H1 (cell line): ENCODE measurements around the gene ZNF516. TPM values are rescaled to one million over a fixed set of nuclear protein-coding genes. Genes with fewer than 3 reads are reported as not detected.

Source experiments
- CTCF ChIA-PET: fragments of 300-600 bp; sonication (Branson Sonifier 250); formaldehyde crosslinking; loops from one replicate; lab custom pipeline; 2021; ENCODE audit not compliant: partially characterized antibody; lab: Charles Lee
- POLR2A ChIA-PET: fragments of 300-600 bp; sonication (Branson Sonifier 250); formaldehyde crosslinking; loops from one replicate; lab custom pipeline; 2021; ENCODE audit warnings: inconsistent platforms; ENCODE audit not compliant: partially characterized antibody; lab: Charles Lee
- DNase-seq, 2 experiments: peaks; one replicate each; pipeline versions ENCODE4 v3.0.0 to v3.0.0-alpha.2; 2010 to 2022; ENCODE audit warnings: low spot score in 2 of 2, low read depth in 1 of 2, mixed read lengths in 1 of 2
- FAIRE-seq: peaks from 2 replicates; lab custom pipeline; 2011; peaks lifted over from hg19 to GRCh38; lab: Jason Lieb, UNC
- H2AFZ ChIP-seq: 2 replicates; pipeline ENCODE4 v1.8.1; 2012; ENCODE audit warnings: low read length, inconsistent platforms
- H2AK5ac ChIP-seq: 2 replicates; pipeline ENCODE4 v1.6.1; 2013; ENCODE audit warnings: low read depth, low read length
- H2BK120ac ChIP-seq: replicated peaks from 2 replicates; pipeline ENCODE3; 2013; ENCODE audit warnings: low read depth, low read length, inconsistent platforms
- H2BK12ac ChIP-seq: 2 replicates; pipeline ENCODE4 v1.6.1; 2013; ENCODE audit warnings: low read depth, low read length
- H2BK15ac ChIP-seq: 2 replicates; pipeline ENCODE4 v1.6.1; 2013; ENCODE audit warnings: low read length
- H2BK20ac ChIP-seq: 2 replicates; pipeline ENCODE4 v1.6.1; 2013; ENCODE audit warnings: low read length
- H2BK5ac ChIP-seq: 2 replicates; pipeline ENCODE4 v1.6.1; 2013; ENCODE audit warnings: low read depth, low read length
- H3K14ac ChIP-seq: 2 replicates; pipeline ENCODE4 v1.6.1; 2013; ENCODE audit warnings: inconsistent platforms; ENCODE audit not compliant: insufficient read length
- H3K18ac ChIP-seq: 2 replicates; pipeline ENCODE4 v1.6.1; 2013; ENCODE audit warnings: low read length; ENCODE audit errors: extremely low read depth
- H3K23ac ChIP-seq: 2 replicates; pipeline ENCODE4 v1.6.1; 2013; ENCODE audit warnings: inconsistent platforms; ENCODE audit not compliant: insufficient read length
- H3K23me2 ChIP-seq: 2 replicates; pipeline ENCODE4 v1.6.1; 2013; ENCODE audit warnings: low read depth, low read length
- H3K27ac ChIP-seq: 2 replicates; pipeline ENCODE4 v1.6.1; 2011; ENCODE audit warnings: low read depth, low read length, inconsistent platforms
- H3K27me3 ChIP-seq, 4 experiments: replicated peaks in 1 of 4; 1 replicate in 1 of 4; 2 replicates in 3 of 4; pipeline versions ENCODE4 v1.6.1 to v1.8.1; 2011 to 2013; ENCODE audit warnings: low read length in 3 of 4, mild to moderate bottlenecking in 3 of 4, inconsistent platforms in 2 of 4, mixed read lengths in 2 of 4, moderate library complexity in 1 of 4; ENCODE audit not compliant: control insufficient read depth in 3 of 4, insufficient read depth in 3 of 4; ENCODE audit errors: extremely low read depth in 1 of 4
- H3K36me3 ChIP-seq, 4 experiments: 2 replicates each; pipeline versions ENCODE4 v1.6.1 to v1.8.1; 2011 to 2013; ENCODE audit warnings: mild to moderate bottlenecking in 4 of 4, low read length in 3 of 4, moderate library complexity in 2 of 4, control low read depth in 1 of 4, inconsistent platforms in 1 of 4; ENCODE audit not compliant: insufficient read depth in 4 of 4, control insufficient read depth in 2 of 4
- H3K4ac ChIP-seq: replicated peaks from 2 replicates; pipeline ENCODE3; 2013; ENCODE audit warnings: low read length, low read depth, mixed read lengths, inconsistent platforms; ENCODE audit not compliant: insufficient read length
- H3K4me1 ChIP-seq, 4 experiments: replicated peaks in 1 of 4; 1 replicate in 1 of 4; 2 replicates in 3 of 4; pipeline versions ENCODE4 v1.6.1 to v1.8.1; 2011 to 2013; ENCODE audit warnings: low read length in 3 of 4, inconsistent platforms in 2 of 4, mixed read lengths in 1 of 4; ENCODE audit not compliant: insufficient read depth in 4 of 4, control insufficient read depth in 3 of 4
- H3K4me2 ChIP-seq, 2 experiments: 2 replicates each; pipeline versions ENCODE4 v1.6.1 to v1.8.1; 2011 to 2013; ENCODE audit warnings: low read depth in 2 of 2, low read length in 2 of 2, control low read depth in 1 of 2, inconsistent platforms in 1 of 2, mild to moderate bottlenecking in 1 of 2; ENCODE audit not compliant: insufficient read depth in 1 of 2
- H3K4me3 ChIP-seq, 4 experiments: fragments of 200-600, 300-600 bp in 1 of 4; sonication (generic), shearing (Covaris generic), sonication (Bioruptor Twin) in 1 of 4; 2 replicates each; pipeline versions ENCODE4 v1.5.1 to v1.8.1; 2011 to 2016; ENCODE audit warnings: low read length in 4 of 4, low read depth in 3 of 4, control low read depth in 2 of 4, inconsistent platforms in 2 of 4, mild to moderate bottlenecking in 2 of 4, mixed read lengths in 1 of 4, moderate library complexity in 1 of 4; ENCODE audit not compliant: insufficient read depth in 2 of 4; ENCODE audit errors: extremely low read depth in 1 of 4
- H3K56ac ChIP-seq: replicated peaks from 2 replicates; pipeline ENCODE3; 2013; ENCODE audit warnings: low read depth, mild to moderate bottlenecking, mixed read lengths, low read length, inconsistent platforms; ENCODE audit not compliant: insufficient read length
- H3K79me1 ChIP-seq: 2 replicates; pipeline ENCODE4 v1.6.1; 2013; ENCODE audit warnings: low read depth, low read length, control low read depth
- H3K79me2 ChIP-seq, 2 experiments: 2 replicates each; pipeline versions ENCODE4 v1.6.1 to v1.8.1; 2012 to 2013; ENCODE audit warnings: low read length in 2 of 2, mild to moderate bottlenecking in 2 of 2, inconsistent platforms in 1 of 2; ENCODE audit not compliant: insufficient read depth in 2 of 2, control insufficient read depth in 1 of 2
- H3K9ac ChIP-seq, 4 experiments: replicated peaks in 1 of 4; 1 replicate in 1 of 4; 2 replicates in 3 of 4; pipeline versions ENCODE4 v1.6.1 to v1.8.1; 2011 to 2013; ENCODE audit warnings: low read depth in 3 of 4, low read length in 3 of 4, control low read depth in 2 of 4, mild to moderate bottlenecking in 2 of 4, moderate library complexity in 2 of 4, inconsistent platforms in 1 of 4; ENCODE audit errors: extremely low read depth in 1 of 4
- H3K9me3 ChIP-seq, 2 experiments: 2 replicates each; pipeline versions ENCODE4 v1.6.1 to v1.8.1; 2012 to 2013; ENCODE audit warnings: mild to moderate bottlenecking in 2 of 2, moderate library complexity in 2 of 2, control low read depth in 1 of 2, inconsistent platforms in 1 of 2, low read depth in 1 of 2, low read length in 1 of 2, mixed read lengths in 1 of 2; ENCODE audit not compliant: insufficient read depth in 2 of 2
- H4K20me1 ChIP-seq, 2 experiments: replicated peaks in 1 of 2; 2 replicates each; pipeline versions ENCODE3 to v1.8.1; 2011 to 2013; ENCODE audit warnings: inconsistent platforms in 2 of 2, low read length in 2 of 2, mild to moderate bottlenecking in 1 of 2; ENCODE audit not compliant: insufficient read depth in 2 of 2, control insufficient read depth in 1 of 2
- H4K5ac ChIP-seq: 2 replicates; pipeline ENCODE4 v1.6.1; 2013; ENCODE audit warnings: low read length, low read depth, mixed read lengths, inconsistent platforms; ENCODE audit not compliant: insufficient read length
- H4K8ac ChIP-seq: 2 replicates; pipeline ENCODE4 v1.8.0; 2013; ENCODE audit warnings: mild to moderate bottlenecking, moderate library complexity, low read length, inconsistent platforms; ENCODE audit not compliant: insufficient read depth; ENCODE audit errors: extremely low read depth
- H4K91ac ChIP-seq: replicated peaks from 2 replicates; pipeline ENCODE3; 2013; ENCODE audit warnings: low read length, mixed read lengths, inconsistent platforms; ENCODE audit not compliant: insufficient read length
- ASH2L ChIP-seq: fragments of 200-600, 300-600 bp; sonication (generic); IDR thresholded peaks from one replicate; pipeline ENCODE4 v1.7.1; 2017; ENCODE audit warnings: low read length
- CBX5 ChIP-seq: fragments of 300-800, 300-1000 bp; sonication (generic); IDR thresholded peaks from 2 replicates; pipeline ENCODE4 v1.7.1; 2016; ENCODE audit warnings: antibody characterized with exemption, low read length, low read depth
- CREB1 ChIP-seq: IDR thresholded peaks from 2 replicates; pipeline ENCODE4 v1.6.1; 2012; ENCODE audit warnings: inconsistent platforms
- FOSL1 ChIP-seq: IDR thresholded peaks from 2 replicates; pipeline ENCODE4 v1.6.1; 2011; ENCODE audit warnings: mild to moderate bottlenecking, low read depth, low read length, moderate library complexity; ENCODE audit not compliant: insufficient read depth
- SP1 ChIP-seq: IDR thresholded peaks from 2 replicates; pipeline ENCODE4 v1.6.1; 2011; ENCODE audit warnings: low read depth, low read length
- SRF ChIP-seq: IDR thresholded peaks from 2 replicates; pipeline ENCODE4 v1.6.1; 2011; ENCODE audit warnings: mild to moderate bottlenecking, low read depth, low read length, moderate library complexity
- YY1 ChIP-seq: IDR thresholded peaks from 2 replicates; pipeline ENCODE4 v1.6.1; 2011; ENCODE audit warnings: low read depth, mild to moderate bottlenecking, low read length
- WGBS, 2 experiments: shearing (Covaris generic) in 1 of 2; methylation state at CpG; one replicate each; pipeline versions ENCODE4 v1.1.6 to v1.1.7; 2013 to 2015; ENCODE audit warnings: low lambda C conversion rate in 2 of 2, mixed read lengths in 2 of 2, inconsistent platforms in 1 of 2, low coverage in 1 of 2, missing lambda C conversion rate in 1 of 2; ENCODE audit not compliant: insufficient replicate concordance in 2 of 2, insufficient coverage in 1 of 2, insufficient read length in 1 of 2; ENCODE audit errors: extremely low coverage in 1 of 2, missing lambda C conversion rate in 1 of 2; 5-methylcytosine and 5-hydroxymethylcytosine counted together
- polyA plus RNA-seq, 7 experiments: library from polyadenylated mRNA; depleted of rRNA in 3 of 7; stranded (reverse) in 5 of 7; unstranded in 2 of 7; fragments of >200 nt in 5 of 7; fragments of 200-250 nt in 2 of 7; gene quantifications; 1 replicate in 5 of 7; 2 replicates in 1 of 7; 4 replicates in 1 of 7; pipeline versions ENCODE4 v1.2.1 to v1.2.3, GENCODE V29; 2011 to 2013; ENCODE audit warnings: missing spikeins in 2 of 7, mixed read lengths in 2 of 7
- total RNA-seq: library from RNA; stranded (reverse); fragmentation: NEBNext Ultra II Directional; extraction: Animal tissue kit (Norgen Biotek cat#: 25700); gene quantifications from 2 replicates; pipeline ENCODE4 v1.2.1, GENCODE V29; 2021

ZNF516 gene
- total and polyA plus RNA-seq, 2 of the 8 experiments (the other 6 are each of a cell fraction or from before 2014, with no cell fraction given): 7.3 to 17.0 TPM

DNA sequence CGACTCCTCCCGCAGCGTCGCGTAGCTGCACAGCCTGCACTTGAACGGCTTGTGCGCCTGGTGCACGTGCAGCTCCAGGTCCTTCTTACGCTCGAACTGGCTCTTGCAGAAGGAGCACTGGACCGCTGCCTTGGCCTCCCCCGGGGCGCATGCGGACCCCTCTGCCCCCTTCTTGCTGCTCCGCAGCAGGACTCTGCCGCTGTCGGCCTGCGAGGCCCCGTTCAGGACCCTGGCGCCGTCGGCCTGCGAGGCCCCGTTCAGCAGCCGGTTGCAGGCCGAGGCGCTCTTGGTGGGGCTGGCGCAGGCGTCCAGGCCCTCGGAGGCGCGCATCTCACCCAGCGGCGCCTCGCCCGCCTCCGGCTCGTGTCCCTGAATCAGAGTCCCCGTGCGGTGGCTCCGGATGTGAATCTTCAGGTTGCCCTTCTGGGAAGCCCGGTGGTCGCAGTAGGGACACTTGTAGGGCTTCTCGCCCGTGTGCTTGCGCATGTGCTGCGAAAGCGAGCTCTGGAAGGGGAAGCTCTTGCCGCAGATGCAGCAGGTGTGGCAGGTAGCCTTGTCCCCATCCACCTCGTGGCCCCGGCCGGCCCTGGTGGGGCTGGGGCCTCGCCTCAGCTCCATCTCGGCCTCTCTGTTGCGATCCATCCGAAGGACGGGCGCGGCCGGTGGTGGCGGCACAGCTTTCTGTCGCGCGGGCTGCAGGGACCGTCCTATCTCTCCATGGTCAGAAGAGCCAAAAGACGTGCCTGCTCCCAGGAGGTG, 52.5 kb downstream of the ZNF516 start:
- DNase-seq: no peak
- TF ChIP-seq ASH2L (no peak), CREB1 (no peak), YY1 (no peak), FOSL1 (no peak), CBX5 (no peak), SP1 (no peak), SRF (no peak)

More for the DNA sequence above, 52.5 kb downstream of the ZNF516 start:
- Histone ChIP-seq H3K56ac (no peak overlapping the region), H4K8ac (no peak overlapping the region), H3K4ac (no peak overlapping the region), H2BK12ac (no peak overlapping the region), H3K27ac (no peak overlapping the region), H3K36me3 (peaks cover 0 to 23% (median 8%) of the 10 kb centered on the region in 4 experiments; a peak in 6 of 8 replicates), H3K18ac (no peak overlapping the region), H3K9ac (no peak overlapping the region), H3K23me2 (no peaks in the 10 kb centered on the region), H4K5ac (no peak overlapping the region), H3K9me3 (no peaks in the 10 kb centered on the region), H3K79me2 (peaks cover 0 to 17% of the 10 kb centered on the region in 2 experiments; a peak in 1 of 4 replicates), H2BK20ac (no peak overlapping the region), H2BK120ac (no peak overlapping the region), H2BK5ac (no peak overlapping the region), H3K4me3 (no peak overlapping the region), H3K23ac (no peak overlapping the region), H3K27me3 (no peaks in the 10 kb centered on the region), H4K91ac (no peak overlapping the region), H3K79me1 (peaks cover 8% of the 10 kb centered on the region; the same call in 1 of the 2 replicates), H2AK5ac (no peak overlapping the region), H2AFZ (no peak overlapping the region), H4K20me1 (peaks cover 1 to 2% of the 10 kb centered on the region in 2 experiments), H2BK15ac (no peak overlapping the region), H3K14ac (no peak overlapping the region), H3K4me1 (no peaks in the 10 kb centered on the region; a peak in 1 of 7 replicates), H3K4me2 (no peak overlapping the region)
- ChIA-PET CTCF (interaction anchor here (1.0 to 2.8 kb wide), 8 partner anchors 8 to 216 kb away, joined by 3 to 13 read pairs (median 4); no protein-coding TSS in a partner anchor), POLR2A (no interaction called here)
- FAIRE-seq: no peak
- 95% methylated on average over 62 of the region's 66 CpGs; no CpG with 5 or more reads in 1 of the 2 experiments for WGBS, 2 experiments
